K562 (cell line): ENCODE measurements around the gene AP2M1. TPM values are rescaled to one million over a fixed set of nuclear protein-coding genes. Genes with fewer than 3 reads are reported as not detected.

Source experiments
- AFF1 ChIP-seq, 2 experiments: fragments of 450-650 bp; IDR thresholded peaks; 2 replicates each; pipeline ENCODE4 v1.6.1; 2018; ENCODE audit warnings: mild to moderate bottlenecking in 2 of 2, low read depth in 1 of 2; ENCODE audit not compliant: partially characterized antibody in 2 of 2
- ARID1B ChIP-seq: fragments of 450-650 bp; IDR thresholded peaks from 2 replicates; pipeline ENCODE4 v1.6.1; 2016; ENCODE audit warnings: antibody characterized with exemption, mild to moderate bottlenecking, inconsistent platforms
- KLF16 ChIP-seq: IDR thresholded peaks from 2 replicates; pipeline ENCODE4 v1.6.1; 2016; ENCODE audit warnings: antibody characterized with exemption
- MBD2 ChIP-seq: sonication (generic); IDR thresholded peaks from 2 replicates; pipeline ENCODE4 v1.6.1; 2016; ENCODE audit warnings: low read depth, borderline replicate concordance
- MTA3 ChIP-seq: fragments of 450-650 bp; formaldehyde crosslinking; IDR thresholded peaks from 2 replicates; pipeline ENCODE4 v1.6.1; 2017; ENCODE audit warnings: mild to moderate bottlenecking, borderline replicate concordance
- MXI1 ChIP-seq: IDR thresholded peaks from 2 replicates; pipeline ENCODE4 v1.6.1; 2011; ENCODE audit warnings: low read depth, mild to moderate bottlenecking, improper control_type of control experiment, low read length
- NONO ChIP-seq, 2 experiments: fragments of 200-400 bp in 1 of 2; fragments of 450-650 bp in 1 of 2; formaldehyde crosslinking in 1 of 2; IDR thresholded peaks; 2 replicates each; pipeline ENCODE4 v1.6.1; 2017; ENCODE audit warnings: low read depth in 2 of 2, mild to moderate bottlenecking in 2 of 2, moderate library complexity in 2 of 2, low read length in 1 of 2
- OTX1 ChIP-seq: fragments of 450-650 bp; formaldehyde crosslinking; IDR thresholded peaks from 2 replicates; pipeline ENCODE4 v1.4.0; 2022; ENCODE audit warnings: mild to moderate bottlenecking
- POLR2B ChIP-seq: fragments of 450-650 bp; IDR thresholded peaks from 2 replicates; pipeline ENCODE4 v1.6.1; 2018; ENCODE audit warnings: low read depth; ENCODE audit not compliant: partially characterized antibody
- RCOR1 ChIP-seq, 2 experiments: IDR thresholded peaks; 2 replicates each; pipeline ENCODE4 v1.6.1; 2012; ENCODE audit warnings: low read depth in 2 of 2, low read length in 2 of 2, borderline replicate concordance in 1 of 2, improper control_type of control experiment in 1 of 2
- SETDB1 ChIP-seq: IDR thresholded peaks from one replicate; pipeline ENCODE4 v1.6.1; 2012; ENCODE audit warnings: low read length, control low read depth, inconsistent platforms
- SIRT6 ChIP-seq: IDR thresholded peaks from one replicate; pipeline ENCODE4 v1.6.1; 2012; ENCODE audit warnings: low read depth, mild to moderate bottlenecking, control low read depth, inconsistent platforms, low read length, moderate library complexity
- SIX5 ChIP-seq, 2 experiments: IDR thresholded peaks; 2 replicates each; pipeline ENCODE4 v1.6.1; 2011; ENCODE audit warnings: low read length in 2 of 2, borderline replicate concordance in 1 of 2, low read depth in 1 of 2, mild to moderate bottlenecking in 1 of 2, moderate library complexity in 1 of 2; ENCODE audit not compliant: insufficient read depth in 1 of 2
- SRF ChIP-seq, 2 experiments: fragments of 250-450, 450-650 bp in 1 of 2; sonication (Bioruptor Pico) in 1 of 2; sonication (generic) in 1 of 2; formaldehyde crosslinking; IDR thresholded peaks; 2 replicates each; pipeline versions ENCODE4 v1.5.0 to v1.5.1; 2020 to 2022; ENCODE audit warnings: mild to moderate bottlenecking in 1 of 2, missing genetic modification reagents in 1 of 2
- ZBTB49 ChIP-seq: sonication (generic); formaldehyde crosslinking; IDR thresholded peaks from 2 replicates; pipeline ENCODE4 v1.8.0; 2022; ENCODE audit warnings: missing genetic modification reagents, mild to moderate bottlenecking, borderline replicate concordance
- ZNF280A ChIP-seq: fragments of 450-650 bp; IDR thresholded peaks from 2 replicates; pipeline ENCODE4 v1.6.1; 2018; ENCODE audit warnings: mild to moderate bottlenecking, low read depth; ENCODE audit not compliant: partially characterized antibody
- ZNF707 ChIP-seq: fragments of 250-450 bp; sonication (Bioruptor Pico); conservative IDR thresholded peaks from 2 replicates; pipeline ENCODE4 v1.8.0; 2022; ENCODE audit warnings: inconsistent platforms, mild to moderate bottlenecking, moderate library complexity
- ZNF79 ChIP-seq: fragments of 250-450 bp; sonication (Bioruptor Pico); IDR thresholded peaks from 2 replicates; pipeline ENCODE4 v1.4.0; 2020; ENCODE audit warnings: low read depth, mild to moderate bottlenecking, moderate library complexity
- polyA plus RNA-seq, 8 experiments: library from polyadenylated mRNA; depleted of rRNA in 4 of 8; stranded (reverse) in 5 of 8; unstranded in 3 of 8; fragments of >200 nt; fragmentation: Nextera tagmentation in 2 of 8; fragmentation: Illumina TruSeq in 1 of 8; extraction: Ambion mirVana in 2 of 8; extraction: Trizol in 1 of 8; gene quantifications; 2 replicates each; pipeline versions ENCODE4 v1.2.1 to v1.2.3, GENCODE V29; 2011 to 2014; ENCODE audit warnings: inconsistent platforms in 1 of 8, missing spikeins in 1 of 8
- total RNA-seq, 7 experiments: library from RNA; depleted of rRNA in 6 of 7; stranded (reverse); fragments of >200 nt in 6 of 7; fragmentation: Illumina TruSeq in 2 of 7; extraction: Trizol in 2 of 7; gene quantifications; 2 replicates each; pipeline versions ENCODE4 v1.2.1 to v1.2.3, GENCODE V29; 2011 to 2021; ENCODE audit warnings: low replicate concordance in 1 of 7

AP2M1 gene
- total and polyA plus RNA-seq, 9 of the 15 experiments (the other 6 are each of a cell fraction or from before 2014, with no cell fraction given): 118 to 505 (median 296) TPM

GRCh38 chr3:184174646-184175492 lies at the start of gene AP2M1 (continued):
- TF ChIP-seq OTX1 (CRISPR knock-in tag): no peak
- no peak for TF ChIP-seq ZNF79 (CRISPR knock-in tag)
- TF ChIP-seq RCOR1 (IDR thresholded peaks at IDR 0.05; ENCODE audit: borderline replicate concordance in 1 of 2, low read depth in 2 of 2, low read length in 2 of 2): no peak
- no peak for TF ChIP-seq ZBTB49 (CRISPR knock-in tag)
- 0 out of 4 replicates have a peak, but pooled peaks of 1 of the 2 experiments have one; percentile 26 for TF ChIP-seq NONO (IDR thresholded peaks at IDR 0.05; ENCODE audit: low read depth in 2 of 2, low read length in 1 of 2)
- peak; percentile 81 for TF ChIP-seq MBD2
- 0 out of 2 replicates have a peak, but pooled peaks have one; percentile 43 for TF ChIP-seq MTA3
- no peak for TF ChIP-seq ARID1B
- no peak for TF ChIP-seq ZNF707 (CRISPR knock-in tag)
- peak in 1 of 2 experiments; percentile 97 for TF ChIP-seq AFF1 (IDR thresholded peaks at IDR 0.05; ENCODE audit: low read depth in 1 of 2, partially characterized antibody in 2 of 2)
- TF ChIP-seq KLF16: no peak
- peak; percentile 84 for TF ChIP-seq POLR2B
- TF ChIP-seq MXI1: peak; percentile 23; the same call in 1 of the 2 replicates
- no peak for TF ChIP-seq ZNF280A
- TF ChIP-seq SIRT6: no peak
- TF ChIP-seq SIX5 (IDR thresholded peaks at IDR 0.05; ENCODE audit: borderline replicate concordance in 1 of 2, insufficient read depth in 1 of 2, low read depth in 1 of 2, low read length in 2 of 2): peak; percentile 91 to 92
- TF ChIP-seq SRF (CRISPR knock-in tag; IDR thresholded peaks at IDR 0.05): peak in 1 of 2 experiments; percentile 42; a peak in 1 of 4 replicates
- no peak for TF ChIP-seq SETDB1
